ENCODE results near the gene CYP2A13.
"Not testable (repeated sequence)": the region's sequence is repeated elsewhere in the genome, so short reads cannot be mapped to it uniquely, and the experiment has no call there.

Gene CYP2A13

GRCh38 chr19:41116261-41116660 is 28.0 kb downstream of the CYP2A13 start:
- no peak for DNase-seq (ENCODE audit: low read depth in 2 of 2, low spot score in 1 of 2)

DNA sequence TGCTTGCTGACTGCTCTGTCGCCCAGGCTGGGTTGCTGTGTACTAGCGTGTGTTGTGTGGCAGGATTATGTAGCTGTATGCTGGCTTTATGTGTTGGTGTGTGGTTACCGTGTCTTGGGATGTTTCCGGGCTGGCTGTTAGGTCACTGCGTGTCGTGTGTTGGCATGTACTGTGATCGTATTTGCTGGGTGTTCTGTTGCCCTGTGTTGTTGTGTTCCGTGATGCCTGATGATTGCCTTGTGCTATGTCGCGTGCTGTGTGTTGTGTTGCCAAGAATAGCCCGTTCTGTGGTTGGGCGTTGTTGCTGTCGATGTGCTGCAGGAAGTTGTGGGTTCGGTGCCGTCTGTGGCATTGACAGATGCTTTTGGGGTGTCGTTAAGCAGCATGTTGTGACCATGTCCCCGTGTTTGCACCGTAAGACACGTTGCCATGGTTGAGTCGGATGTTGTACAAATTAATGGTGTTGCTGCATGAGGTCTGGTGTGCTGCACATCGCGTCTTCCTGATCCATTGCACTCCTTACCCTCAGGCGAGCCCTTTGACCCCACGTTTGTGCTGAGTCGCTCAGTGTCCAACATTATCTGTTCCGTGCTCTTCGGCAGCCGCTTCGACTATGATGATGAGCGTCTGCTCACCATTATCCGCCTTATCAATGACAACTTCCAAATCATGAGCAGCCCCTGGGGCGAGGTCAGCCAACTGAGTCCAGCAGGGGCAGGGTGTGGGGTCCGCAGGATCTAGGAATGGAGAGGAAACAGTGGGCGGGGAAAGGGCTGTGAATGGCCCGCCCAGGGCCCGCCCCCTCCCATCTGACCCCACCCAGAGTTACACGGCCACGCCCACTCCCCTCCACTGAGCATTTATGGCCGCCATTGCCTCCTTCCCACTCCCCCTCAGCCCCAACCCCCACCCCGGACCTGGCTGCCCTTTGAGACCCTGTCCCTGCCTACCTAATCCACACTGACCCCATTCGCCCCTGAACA is 33.0 kb downstream of the CYP2A13 start:
- peak in 1 of 2 donors; percentile 28 for DNase-seq (ENCODE audit: low read depth in 2 of 2, low spot score in 1 of 2)

GRCh38 chr19:41122846-41123245 is 34.6 kb downstream of the CYP2A13 start:
- DNase-seq (ENCODE audit: low read depth in 2 of 2, low spot score in 1 of 2), result not testable (repeated sequence)

DNA sequence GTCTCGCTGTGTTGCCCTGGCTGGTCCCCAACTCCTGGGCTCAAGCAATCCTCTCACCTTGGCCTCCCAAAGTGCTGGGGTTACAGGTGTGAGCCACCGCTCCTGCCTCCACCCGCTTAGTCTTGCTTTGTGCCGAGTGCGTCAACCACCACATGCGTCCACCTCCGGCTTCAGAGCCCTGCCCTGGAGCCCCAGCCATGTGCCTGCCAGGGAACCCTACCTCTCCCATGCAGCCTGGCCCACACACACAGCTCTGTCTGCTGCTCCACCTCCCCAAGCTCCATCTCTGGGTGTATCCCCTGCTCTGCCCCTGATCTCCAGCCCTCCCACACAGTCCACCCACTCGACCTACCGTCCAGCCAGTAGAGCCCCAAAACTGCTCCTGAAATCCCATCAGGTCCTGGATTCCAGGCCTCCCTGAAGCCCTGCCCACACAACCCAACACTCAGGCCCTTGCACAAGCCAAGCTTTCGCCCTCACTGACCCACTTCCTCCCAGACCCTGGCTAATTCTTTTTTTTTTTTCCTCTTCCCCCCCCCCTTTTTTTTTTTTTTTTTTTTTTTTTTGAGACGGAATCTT is 35.6 kb downstream of the CYP2A13 start:
- no peak for DNase-seq (ENCODE audit: low read depth in 2 of 2, low spot score in 1 of 2)

- not testable (repeated sequence) for DNase-seq (ENCODE audit: low read depth in 2 of 2, low spot score in 1 of 2)
These were observed 38.5 kb downstream of the CYP2A13 start for GRCh38 chr19:41126765-41127203.

DNA sequence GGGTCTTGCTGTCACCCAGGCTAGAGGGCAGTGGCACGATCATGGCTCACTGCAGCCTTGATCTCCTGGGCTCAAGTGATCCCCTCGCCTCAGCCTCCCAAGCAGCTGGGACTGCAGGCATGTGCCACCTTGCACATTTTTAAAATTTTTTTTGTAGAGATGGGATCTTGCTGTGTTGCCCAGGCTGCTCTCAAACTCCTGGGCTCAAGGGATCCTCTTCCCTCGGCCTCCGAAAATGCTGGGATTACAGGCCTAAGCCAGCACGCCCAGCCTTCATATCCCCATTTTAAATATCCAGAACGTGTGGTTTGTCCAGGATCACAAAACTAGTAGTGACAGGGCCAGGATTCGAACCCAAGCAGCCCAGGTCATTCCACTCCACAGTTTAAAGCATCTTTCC is 39.1 kb downstream of the CYP2A13 start:
- DNase-seq (ENCODE audit: low read depth in 2 of 2, low spot score in 1 of 2), result not testable (repeated sequence)

DNA sequence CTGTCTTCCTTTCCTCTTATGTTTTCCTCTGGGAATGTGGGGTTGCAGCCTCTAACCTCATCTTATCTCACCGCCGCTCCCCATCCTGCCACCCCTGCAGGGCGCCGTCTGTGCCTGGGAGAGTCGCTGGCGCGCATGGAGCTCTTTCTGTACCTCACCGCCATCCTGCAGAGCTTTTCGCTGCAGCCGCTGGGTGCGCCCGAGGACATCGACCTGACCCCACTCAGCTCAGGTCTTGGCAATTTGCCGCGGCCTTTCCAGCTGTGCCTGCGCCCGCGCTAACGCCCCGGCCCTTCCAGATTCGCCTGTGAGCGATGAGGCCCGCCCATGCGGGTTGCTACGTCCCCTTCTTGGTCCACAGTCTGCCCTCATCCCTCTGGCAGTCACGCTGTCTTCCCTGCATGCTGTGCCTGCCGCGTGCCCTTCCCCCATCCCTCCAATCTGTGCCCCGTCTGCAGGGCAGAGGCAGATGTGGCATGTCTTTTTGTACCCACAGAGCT is 39.6 kb downstream of the CYP2A13 start:
- DNase-seq (ENCODE audit: low read depth in 2 of 2, low spot score in 1 of 2), result peak; percentile 51 to 53

- DNase-seq (ENCODE audit: low read depth in 2 of 2, low spot score in 1 of 2), result no peak
These were observed 40.4 kb downstream of the CYP2A13 start for GRCh38 chr19:41128692-41129091.

DNA sequence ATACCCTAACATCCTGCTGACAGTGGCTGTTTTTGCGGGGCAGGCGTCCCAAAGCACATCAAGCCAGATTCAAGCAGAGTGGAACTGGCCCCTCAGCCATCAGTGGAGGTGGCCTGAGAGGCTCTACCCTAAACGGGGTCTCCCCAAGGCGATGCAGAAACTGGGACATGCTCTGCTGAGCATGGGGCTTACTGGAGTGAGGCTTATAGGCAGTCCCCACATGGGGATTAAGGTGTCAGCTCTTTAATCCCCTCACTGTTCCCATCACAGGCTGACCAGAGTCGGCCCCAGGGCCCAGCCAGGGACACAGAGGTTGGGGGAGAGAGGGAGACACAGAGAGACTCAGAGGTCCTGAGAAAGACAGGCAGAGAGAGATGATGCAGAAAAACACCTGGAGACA is 42.9 kb downstream of the CYP2A13 start:
- no peak for DNase-seq (ENCODE audit: low read depth in 2 of 2, low spot score in 1 of 2)

GRCh38 chr19:41133260-41133659 is 45.0 kb downstream of the CYP2A13 start:
- no peak for DNase-seq (ENCODE audit: low read depth in 2 of 2, low spot score in 1 of 2)

- DNase-seq (ENCODE audit: low read depth in 2 of 2, low spot score in 1 of 2), result no peak
These were observed 46.4 kb downstream of the CYP2A13 start for GRCh38 chr19:41134616-41135015.

DNA sequence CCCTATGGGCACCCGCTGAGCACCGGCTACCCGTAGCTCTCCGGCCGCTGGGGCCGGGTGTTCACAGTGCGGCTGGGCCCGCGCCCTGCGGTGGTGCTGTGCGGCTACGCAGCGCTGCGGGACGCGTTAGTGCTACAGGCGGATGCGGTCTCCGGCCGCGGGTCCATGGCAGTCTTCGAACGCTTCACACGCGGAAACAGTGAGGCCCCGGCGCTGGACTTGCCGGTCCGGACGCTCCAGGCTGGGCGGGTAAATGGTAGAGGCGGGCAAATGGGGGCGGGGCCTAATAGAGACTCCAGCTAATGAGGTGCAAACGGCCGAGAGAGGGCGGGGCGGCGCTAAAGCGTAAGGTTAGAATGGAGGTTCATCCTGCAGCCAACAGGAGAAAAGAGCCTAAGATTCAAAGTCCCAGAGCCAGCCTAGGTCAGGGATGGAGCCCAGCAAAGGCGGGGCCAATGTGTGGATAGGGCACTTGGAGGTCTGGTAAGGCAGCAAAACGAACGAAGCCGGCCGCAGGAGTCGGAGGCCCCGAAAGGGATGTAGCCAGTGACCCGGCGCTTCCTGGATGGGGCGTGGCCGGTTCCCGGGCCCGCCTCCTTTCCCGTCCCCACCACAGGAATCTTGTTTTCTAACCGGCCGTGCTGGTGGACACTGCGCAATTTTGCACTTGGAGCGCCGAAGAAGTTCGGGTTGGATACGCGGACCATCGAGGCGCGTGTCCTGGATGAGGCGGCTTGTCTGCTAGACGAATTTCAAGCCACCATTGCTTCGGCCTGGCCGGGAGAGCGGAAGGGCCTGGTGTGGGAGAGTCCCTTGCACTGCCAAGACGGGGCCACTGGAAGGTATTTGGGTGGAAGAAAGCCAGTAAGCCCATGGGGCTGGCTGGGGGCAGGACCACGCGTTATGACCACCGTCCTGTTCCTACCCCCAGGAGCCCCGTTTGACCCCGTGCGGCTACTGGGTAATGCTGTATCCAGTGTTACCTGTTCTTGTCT is 47.4 kb downstream of the CYP2A13 start:
- DNase-seq (ENCODE audit: low read depth in 2 of 2, low spot score in 1 of 2), result not testable (repeated sequence)

DNA sequence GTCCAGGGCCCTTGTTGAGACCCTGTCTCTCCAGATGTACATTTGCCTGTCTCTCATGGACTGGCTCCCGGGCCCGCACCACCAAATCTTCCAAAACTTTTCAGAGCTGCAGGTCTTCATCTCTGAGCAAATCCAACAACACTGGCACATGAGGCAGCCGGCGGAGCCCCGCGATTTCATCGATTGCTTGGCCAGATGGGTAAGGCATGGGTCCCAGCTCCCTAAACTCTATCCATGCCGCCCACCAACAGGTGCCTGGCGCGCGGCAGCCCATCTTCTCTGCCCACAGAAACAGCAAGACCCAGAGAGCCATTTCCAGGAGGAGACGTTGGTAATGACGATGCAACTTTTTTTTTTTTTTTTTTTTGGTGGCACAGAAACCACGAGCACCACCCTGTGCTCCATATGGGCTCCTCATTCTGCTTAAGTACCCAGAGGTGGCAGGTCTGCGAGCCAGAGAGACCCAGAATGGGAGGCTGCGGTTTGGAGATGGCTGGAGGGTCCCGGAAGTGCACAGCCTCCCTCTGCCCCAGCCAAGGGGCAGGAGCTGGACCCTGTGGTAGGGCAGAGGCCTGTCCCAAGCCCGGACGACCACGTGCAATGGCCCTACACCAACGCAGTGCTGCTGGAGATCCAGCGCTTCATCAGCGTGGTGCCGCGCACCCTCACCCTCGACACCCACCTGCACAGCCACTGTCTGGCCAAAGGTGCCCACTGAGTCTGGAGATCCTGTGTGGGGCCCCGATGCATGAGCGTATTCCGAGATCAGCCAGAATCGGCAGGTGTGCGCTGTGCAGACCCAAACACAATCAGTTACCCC is 48.6 kb downstream of the CYP2A13 start:
- no peak for DNase-seq (ENCODE audit: low read depth in 2 of 2, low spot score in 1 of 2)

DNA sequence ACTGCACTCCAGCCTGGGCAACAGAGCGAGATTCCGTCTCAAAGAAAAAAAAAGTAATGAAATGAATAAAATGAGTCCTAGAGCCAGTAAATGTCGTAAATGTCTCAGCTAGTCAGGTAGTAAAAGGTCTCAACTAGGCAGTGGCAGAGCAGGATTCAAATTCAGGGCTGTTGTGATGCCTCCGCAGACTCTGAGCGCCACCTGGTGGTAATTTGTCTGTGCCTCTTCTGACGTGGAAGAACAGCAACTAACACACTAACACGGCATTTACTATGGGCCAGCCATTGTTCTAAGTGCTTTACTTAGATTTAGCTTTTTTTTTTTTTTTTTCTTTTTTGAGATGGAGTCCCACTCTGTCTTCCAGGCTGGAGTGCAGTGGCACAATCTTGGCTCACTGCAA is 56.2 kb downstream of the CYP2A13 start:
- peak; percentile 63 to 88 for DNase-seq (ENCODE audit: low read depth in 2 of 2, low spot score in 1 of 2)

Data from stimulated activated CD8-positive, alpha-beta memory T cell treated with anti-CD3 and anti-CD28 coated beads, Interleukin-4, amount 100 ng/mL, for 4 hours (primary cell).